ENCODE results near the gene GSN. TPM values are rescaled to one million over a fixed set of nuclear protein-coding genes. Genes with fewer than 3 reads are reported as not detected.

The GSN gene
- total RNA-seq, 1 donor from 2014 or later: 342 TPM

DNA sequence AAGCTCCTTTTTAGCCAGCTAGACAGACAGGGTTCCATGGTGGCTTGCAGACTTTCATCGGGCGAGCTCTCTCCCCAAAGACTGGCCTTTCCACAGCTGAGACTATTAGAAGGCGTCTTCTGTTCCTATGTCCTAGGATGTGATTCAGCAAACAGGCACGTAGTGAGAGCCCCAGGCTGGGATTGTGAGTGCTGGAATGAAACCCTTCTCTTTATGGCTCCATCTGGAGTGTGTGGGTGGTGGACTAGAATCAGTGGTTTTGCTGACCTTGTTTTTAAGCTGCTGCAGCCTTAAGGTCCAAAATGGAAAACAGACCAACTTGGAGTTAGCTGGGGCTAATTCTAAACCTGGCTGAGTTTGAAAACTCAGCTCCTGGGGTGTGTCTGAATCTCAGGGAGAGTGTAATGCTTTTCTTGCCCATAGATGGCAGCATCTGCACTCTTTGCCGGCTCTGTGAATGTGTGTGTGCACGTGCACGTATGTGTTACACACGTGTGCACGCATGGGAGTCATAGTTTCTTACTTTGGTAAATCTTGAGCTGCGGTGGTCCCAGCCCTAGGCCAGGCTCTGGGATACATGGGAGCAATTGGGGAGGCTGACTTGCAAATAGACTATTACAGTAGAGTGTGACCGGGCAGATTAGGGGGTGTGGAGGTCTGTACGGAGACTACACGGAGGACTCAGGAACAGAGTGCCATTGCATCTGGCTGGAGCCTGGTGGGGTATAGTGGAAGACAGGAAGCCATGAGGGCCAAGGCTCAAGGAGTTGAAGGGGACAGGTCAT, 10.7 kb downstream of the GSN start:
- Histone ChIP-seq H3K27me3 (ENCODE audit: control insufficient read depth in 3 of 3, insufficient read depth in 3 of 3, low read length in 3 of 3) (no peaks in the 10 kb centered on the region), H3K9me3 (ENCODE audit: control insufficient read depth in 3 of 3, low read length in 3 of 3) (no peaks in the 10 kb centered on the region), H3K36me3 (ENCODE audit: control insufficient read depth in 3 of 3, insufficient read depth in 3 of 3, low read length in 3 of 3) (no peaks in the 10 kb centered on the region), H3K4me3 (ENCODE audit: low read length in 3 of 3) (peak overlapping the region in 1 of 3 donors; percentile 54), H3K9ac (ENCODE audit: low read depth in 1 of 3, low read length in 3 of 3) (peak overlapping the region in 2 of 3 donors; percentile 19 to 63), H3K4me1 (ENCODE audit: control insufficient read depth in 3 of 3, insufficient read depth in 3 of 3, low read length in 3 of 3) (peaks cover 53 to 63% (median 55%) of the 10 kb centered on the region in 3 donors), H3K27ac (ENCODE audit: low read depth, low read length) (peak overlapping the region; percentile 73)

DNA sequence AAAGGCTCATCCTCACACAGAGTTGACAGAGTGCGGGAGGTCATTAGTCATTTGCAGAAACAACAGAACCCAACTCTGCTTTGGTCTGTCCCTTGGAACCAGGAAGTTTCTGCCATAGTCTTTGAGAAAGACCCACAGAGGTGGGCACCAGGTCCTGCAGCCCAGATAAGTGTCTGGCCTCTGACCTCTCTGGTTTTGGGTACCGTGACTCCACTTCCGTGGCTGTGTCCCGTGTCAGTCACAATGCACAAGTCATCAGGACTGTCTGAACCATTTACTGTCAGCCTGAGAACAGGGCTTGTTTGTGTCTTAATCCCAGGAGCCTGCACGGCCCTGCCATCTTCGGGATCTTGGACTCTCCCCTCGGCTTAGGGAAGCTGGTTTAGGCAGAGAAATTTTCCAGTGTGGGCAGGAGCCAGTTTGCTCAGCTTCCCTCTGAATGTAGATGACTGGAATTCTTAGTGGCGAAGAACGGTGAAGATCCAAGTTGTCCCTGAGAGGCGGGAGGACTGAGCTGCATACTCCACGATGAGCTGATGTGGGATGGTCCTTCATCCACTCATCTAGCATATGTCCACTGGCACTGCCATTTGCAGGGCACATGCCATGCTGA, 11.9 kb downstream of the GSN start:
- Histone ChIP-seq H3K36me3 (ENCODE audit: control insufficient read depth in 3 of 3, insufficient read depth in 3 of 3, low read length in 3 of 3) (no peaks in the 10 kb centered on the region), H3K9ac (ENCODE audit: low read depth in 1 of 3, low read length in 3 of 3) (peak overlapping the region in 1 of 3 donors; percentile 63), H3K27me3 (ENCODE audit: control insufficient read depth in 3 of 3, insufficient read depth in 3 of 3, low read length in 3 of 3) (no peaks in the 10 kb centered on the region), H3K4me3 (ENCODE audit: low read length in 3 of 3) (no peak overlapping the region), H3K4me1 (ENCODE audit: control insufficient read depth in 3 of 3, insufficient read depth in 3 of 3, low read length in 3 of 3) (peaks cover 64 to 73% (median 67%) of the 10 kb centered on the region in 3 donors), H3K27ac (ENCODE audit: low read depth, low read length) (peak overlapping the region; percentile 18), H3K9me3 (ENCODE audit: control insufficient read depth in 3 of 3, low read length in 3 of 3) (no peaks in the 10 kb centered on the region)

DNA sequence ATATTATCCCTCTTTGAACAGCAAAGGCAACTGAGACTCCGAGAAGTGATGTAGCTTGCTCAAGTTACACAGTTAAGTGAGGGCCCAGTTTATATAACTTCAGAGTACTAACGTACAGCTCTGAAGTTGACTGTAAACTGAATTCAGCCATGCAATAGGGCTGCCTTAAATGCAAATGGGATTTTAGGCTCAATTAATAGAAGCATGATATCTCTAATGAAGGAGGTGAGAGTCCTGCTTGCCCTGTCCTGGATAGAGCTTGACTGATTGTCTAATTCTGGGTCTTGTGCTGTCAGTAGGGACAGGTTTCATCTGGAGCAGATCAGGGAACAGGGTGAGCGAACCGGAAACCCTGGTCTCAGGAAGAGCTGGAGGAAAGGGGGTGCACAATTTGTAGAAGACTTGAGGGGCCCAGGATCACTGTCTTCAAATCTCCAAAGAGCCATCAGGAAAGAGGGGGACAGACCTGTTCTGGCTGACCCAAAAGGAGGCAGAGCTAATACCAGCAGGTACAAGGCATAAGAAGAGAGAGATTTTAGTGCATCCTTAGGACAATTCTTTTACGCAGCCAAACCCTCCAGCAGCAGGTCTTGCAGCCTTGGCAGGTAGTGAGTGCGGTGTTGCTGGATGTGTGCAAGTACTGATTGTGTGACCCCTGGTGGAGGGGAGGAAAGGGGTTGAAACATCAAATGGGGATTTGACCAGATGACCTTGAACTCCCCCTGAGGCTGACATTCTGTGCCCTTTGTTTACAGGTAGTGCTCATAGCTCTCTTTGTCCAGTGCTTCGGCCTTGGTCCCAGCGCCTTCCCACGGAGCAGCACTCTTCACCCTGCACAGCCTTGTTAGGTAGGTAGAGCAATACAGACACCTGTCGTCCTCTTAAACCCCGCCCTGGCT, 13.0 kb downstream of the GSN start:
- H3K9me3 ChIP-seq (ENCODE audit: control insufficient read depth in 3 of 3, low read length in 3 of 3): no peaks in the 10 kb centered on the region
- peaks cover 0 to 2% (median 0%) of the 10 kb centered on the region in 3 donors for H3K36me3 ChIP-seq (ENCODE audit: control insufficient read depth in 3 of 3, insufficient read depth in 3 of 3, low read length in 3 of 3)
- H3K9ac ChIP-seq (ENCODE audit: low read depth in 1 of 3, low read length in 3 of 3): peak overlapping the region in 2 of 3 donors; percentile 35 to 69
- peaks cover 75 to 78% (median 78%) of the 10 kb centered on the region in 3 donors for H3K4me1 ChIP-seq (ENCODE audit: control insufficient read depth in 3 of 3, insufficient read depth in 3 of 3, low read length in 3 of 3)
- no peaks in the 10 kb centered on the region for H3K27me3 ChIP-seq (ENCODE audit: control insufficient read depth in 3 of 3, insufficient read depth in 3 of 3, low read length in 3 of 3)
- peak overlapping the region; percentile 98 for H3K27ac ChIP-seq (ENCODE audit: low read depth, low read length)
- H3K4me3 ChIP-seq (ENCODE audit: low read length in 3 of 3): peak overlapping the region in 1 of 3 donors; percentile 41

DNA sequence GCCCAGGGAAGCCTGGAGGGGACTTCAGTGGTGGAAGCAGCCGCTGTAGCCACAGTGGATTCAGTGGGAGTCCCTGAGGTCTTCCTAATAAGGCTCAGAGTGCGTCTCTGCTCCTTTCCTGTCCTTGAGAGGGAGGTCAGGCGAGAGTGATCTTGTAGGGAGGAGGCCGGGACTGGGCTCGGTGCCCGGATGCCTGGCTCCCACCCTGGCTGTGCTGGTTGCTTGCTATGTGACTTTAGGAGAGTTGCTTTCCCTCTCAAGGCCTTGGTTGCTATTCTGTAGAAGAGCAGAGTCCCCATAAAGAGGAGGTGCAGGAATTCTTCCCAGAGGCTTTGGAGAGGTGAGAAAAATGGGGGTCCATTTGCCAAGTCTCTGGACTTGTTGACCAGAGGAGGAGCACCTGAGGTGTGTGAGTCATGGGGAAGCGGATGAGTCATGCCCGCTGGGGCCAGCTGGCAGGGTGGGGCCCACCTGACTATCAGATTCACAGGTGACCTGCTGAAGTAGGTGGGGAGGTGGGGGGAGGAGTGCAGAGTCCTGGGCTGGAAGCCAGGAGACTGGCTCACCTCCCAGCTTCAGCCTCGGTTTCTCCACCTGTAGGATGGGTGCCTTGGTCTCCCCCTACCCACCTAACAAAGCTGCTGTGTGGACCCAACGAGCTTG, 13.8 kb downstream of the GSN start:
- peak overlapping the region in 2 of 3 donors; percentile 35 to 69 for H3K9ac ChIP-seq (ENCODE audit: low read depth in 1 of 3, low read length in 3 of 3)
- H3K36me3 ChIP-seq (ENCODE audit: control insufficient read depth in 3 of 3, insufficient read depth in 3 of 3, low read length in 3 of 3): peaks cover 0 to 2% (median 0%) of the 10 kb centered on the region in 3 donors
- peaks cover 79 to 86% (median 85%) of the 10 kb centered on the region in 3 donors for H3K4me1 ChIP-seq (ENCODE audit: control insufficient read depth in 3 of 3, insufficient read depth in 3 of 3, low read length in 3 of 3)
- no peaks in the 10 kb centered on the region for H3K9me3 ChIP-seq (ENCODE audit: control insufficient read depth in 3 of 3, low read length in 3 of 3)
- peak overlapping the region in 1 of 3 donors; percentile 31 for H3K4me3 ChIP-seq (ENCODE audit: low read length in 3 of 3)
- peak overlapping the region; percentile 98 for H3K27ac ChIP-seq (ENCODE audit: low read depth, low read length)
- no peaks in the 10 kb centered on the region for H3K27me3 ChIP-seq (ENCODE audit: control insufficient read depth in 3 of 3, insufficient read depth in 3 of 3, low read length in 3 of 3)

DNA sequence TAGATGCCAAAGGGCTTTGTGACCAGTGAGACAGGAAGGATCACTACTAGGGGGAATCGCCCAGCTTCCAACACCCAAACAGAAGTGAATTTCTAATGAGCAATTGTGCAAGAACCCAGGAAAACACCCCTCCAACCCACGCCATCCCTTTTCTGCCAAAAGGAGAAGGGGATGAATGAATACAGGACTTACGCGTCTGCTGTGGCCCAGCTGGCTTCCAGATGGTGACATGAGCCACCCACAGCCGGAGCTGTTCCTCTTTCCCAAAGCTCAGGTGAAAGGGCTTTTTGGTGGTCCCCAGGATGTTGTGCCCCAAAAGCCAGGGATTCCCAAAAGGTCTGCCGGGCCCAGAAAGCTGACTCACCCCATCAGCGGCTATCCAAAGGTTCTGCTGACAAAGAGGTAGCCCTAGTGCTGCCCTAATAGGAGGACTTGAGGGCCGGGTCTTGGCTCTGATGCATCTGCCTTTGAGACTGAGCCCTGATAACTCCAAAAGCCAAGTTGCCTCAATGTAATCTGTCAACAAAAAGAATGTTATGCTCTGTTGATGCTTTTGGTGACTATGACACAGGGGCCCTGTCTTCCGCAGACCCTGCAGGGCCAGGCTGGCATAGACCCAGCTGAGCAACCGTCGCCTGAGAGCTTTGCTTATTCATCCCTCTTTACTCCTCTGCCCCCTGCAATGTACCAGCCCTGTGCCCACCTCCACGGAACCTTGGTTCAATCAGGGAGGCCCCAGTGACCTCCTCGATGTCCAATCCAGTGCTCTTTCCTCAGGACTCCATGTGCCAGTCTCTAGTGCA, 14.5 kb downstream of the GSN start:
- Histone ChIP-seq H3K4me3 (ENCODE audit: low read length in 3 of 3) (no peak overlapping the region), H3K36me3 (ENCODE audit: control insufficient read depth in 3 of 3, insufficient read depth in 3 of 3, low read length in 3 of 3) (peaks cover 0 to 2% (median 0%) of the 10 kb centered on the region in 3 donors), H3K27me3 (ENCODE audit: control insufficient read depth in 3 of 3, insufficient read depth in 3 of 3, low read length in 3 of 3) (no peaks in the 10 kb centered on the region), H3K27ac (ENCODE audit: low read depth, low read length) (peak overlapping the region; percentile 98), H3K4me1 (ENCODE audit: control insufficient read depth in 3 of 3, insufficient read depth in 3 of 3, low read length in 3 of 3) (peaks cover 86 to 93% (median 93%) of the 10 kb centered on the region in 3 donors), H3K9me3 (ENCODE audit: control insufficient read depth in 3 of 3, low read length in 3 of 3) (no peaks in the 10 kb centered on the region), H3K9ac (ENCODE audit: low read depth in 1 of 3, low read length in 3 of 3) (peak overlapping the region; percentile 36 to 69 (median 45))

DNA sequence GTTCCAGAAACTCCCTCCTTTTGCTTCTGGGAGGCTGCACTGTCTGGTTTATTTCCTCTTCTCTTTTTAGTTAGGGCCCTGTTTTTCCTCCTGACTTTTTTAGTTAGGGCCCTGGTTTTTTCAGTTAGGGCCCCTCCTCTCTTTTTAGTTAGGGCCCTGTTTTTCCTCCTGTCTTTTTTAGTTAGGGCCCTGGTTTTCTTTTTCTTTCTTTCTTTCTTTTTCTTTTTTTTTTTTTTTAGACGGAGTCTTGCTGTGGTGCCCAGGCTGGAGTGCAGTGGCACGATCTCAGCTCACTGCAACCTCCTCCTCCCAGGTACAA, 15.1 kb downstream of the GSN start:
- H3K27me3 ChIP-seq (ENCODE audit: control insufficient read depth in 3 of 3, insufficient read depth in 3 of 3, low read length in 3 of 3): no peaks in the 10 kb centered on the region
- H3K36me3 ChIP-seq (ENCODE audit: control insufficient read depth in 3 of 3, insufficient read depth in 3 of 3, low read length in 3 of 3): peaks cover 0 to 2% (median 0%) of the 10 kb centered on the region in 3 donors
- no peak overlapping the region for H3K4me3 ChIP-seq (ENCODE audit: low read length in 3 of 3)
- H3K4me1 ChIP-seq (ENCODE audit: control insufficient read depth in 3 of 3, insufficient read depth in 3 of 3, low read length in 3 of 3): peaks cover 92 to 96% (median 96%) of the 10 kb centered on the region in 3 donors
- H3K9me3 ChIP-seq (ENCODE audit: control insufficient read depth in 3 of 3, low read length in 3 of 3): no peaks in the 10 kb centered on the region
- peak overlapping the region; percentile 98 for H3K27ac ChIP-seq (ENCODE audit: low read depth, low read length)
- peak overlapping the region in 1 of 3 donors; percentile 69 for H3K9ac ChIP-seq (ENCODE audit: low read depth in 1 of 3, low read length in 3 of 3)

DNA sequence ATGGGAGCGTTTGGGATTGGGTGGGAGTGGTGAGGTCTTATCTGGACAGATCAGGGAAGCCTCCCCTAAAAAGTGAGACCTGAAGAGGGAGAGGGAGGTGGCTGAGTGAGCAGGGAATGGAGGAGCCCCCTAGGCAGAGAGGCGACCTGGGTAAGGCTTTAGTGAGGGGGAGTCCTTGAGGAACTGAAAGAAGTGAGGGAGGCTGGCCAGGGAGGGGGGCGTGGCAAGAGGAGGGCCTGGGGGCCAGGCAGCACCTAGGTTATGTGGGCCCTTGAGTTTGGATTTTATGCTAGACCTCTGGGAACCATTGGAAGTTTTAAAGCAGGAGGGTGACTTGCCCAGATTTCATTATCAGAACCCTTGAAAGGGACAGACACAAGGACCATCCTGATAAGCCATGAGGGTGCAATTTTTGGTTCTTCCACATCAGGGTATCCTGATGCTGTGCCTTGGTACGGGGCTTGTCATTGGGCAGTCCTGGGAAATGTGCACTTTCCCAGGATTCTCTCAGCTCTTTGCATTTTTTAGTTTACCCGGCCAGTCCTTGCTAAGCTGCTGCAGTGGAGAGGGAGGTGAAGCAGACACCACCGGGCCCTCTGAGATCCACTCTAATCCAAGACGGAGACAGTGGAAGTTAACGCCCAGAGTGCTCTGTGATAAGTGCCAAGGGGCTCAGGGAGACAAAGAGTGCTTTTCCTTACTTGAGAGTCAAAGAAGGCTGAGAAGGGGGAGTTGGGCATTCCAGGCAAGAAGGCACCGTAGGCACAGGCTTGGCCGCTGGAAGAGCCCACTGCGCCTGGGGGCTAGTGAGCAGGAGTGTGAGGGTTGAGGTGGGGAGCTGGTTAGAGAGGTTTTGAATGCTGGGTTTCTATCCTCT, 16.1 kb downstream of the GSN start:
- peaks cover 92 to 96% (median 96%) of the 10 kb centered on the region in 3 donors for H3K4me1 ChIP-seq (ENCODE audit: control insufficient read depth in 3 of 3, insufficient read depth in 3 of 3, low read length in 3 of 3)
- H3K36me3 ChIP-seq (ENCODE audit: control insufficient read depth in 3 of 3, insufficient read depth in 3 of 3, low read length in 3 of 3): peaks cover 0 to 6% (median 2%) of the 10 kb centered on the region in 3 donors
- H3K9ac ChIP-seq (ENCODE audit: low read depth in 1 of 3, low read length in 3 of 3): peak overlapping the region in 1 of 3 donors; percentile 16
- no peaks in the 10 kb centered on the region for H3K27me3 ChIP-seq (ENCODE audit: control insufficient read depth in 3 of 3, insufficient read depth in 3 of 3, low read length in 3 of 3)
- peak overlapping the region; percentile 98 for H3K27ac ChIP-seq (ENCODE audit: low read depth, low read length)
- H3K9me3 ChIP-seq (ENCODE audit: control insufficient read depth in 3 of 3, low read length in 3 of 3): no peaks in the 10 kb centered on the region
- H3K4me3 ChIP-seq (ENCODE audit: low read length in 3 of 3): no peak overlapping the region

DNA sequence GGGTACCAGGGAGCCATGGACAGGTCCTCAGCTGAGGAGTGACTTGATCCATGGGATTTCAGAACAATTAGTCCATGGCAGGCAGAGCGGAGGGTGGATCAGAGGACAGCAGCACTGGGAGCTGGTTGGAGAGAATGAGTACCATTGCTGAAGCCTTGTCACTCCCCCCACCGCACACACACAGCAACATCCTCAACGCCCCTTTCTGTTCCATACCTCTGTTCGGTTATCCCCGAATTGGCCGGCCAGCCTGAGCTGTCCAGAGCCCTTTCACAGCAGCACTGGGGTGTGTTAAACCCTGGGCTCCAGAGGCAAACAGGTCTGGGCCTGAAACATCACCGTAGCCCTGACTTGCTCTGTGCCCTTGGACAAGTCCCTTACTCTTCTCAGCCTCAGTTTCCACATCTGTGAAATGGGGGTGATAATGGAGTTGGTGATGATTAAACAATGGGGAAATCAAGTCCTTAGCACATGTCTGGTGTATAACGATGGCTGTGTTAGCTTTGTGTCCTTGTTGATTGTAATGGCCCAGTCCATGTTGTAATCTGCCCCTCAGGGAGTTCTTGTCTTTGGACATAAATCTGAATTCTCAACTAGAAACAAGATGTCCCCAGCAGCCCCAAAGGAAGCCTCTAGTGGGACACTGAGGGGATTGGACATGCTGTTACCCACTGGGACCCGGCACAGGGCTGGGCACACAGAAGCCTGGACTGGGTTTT, 16.9 kb downstream of the GSN start:
- no peaks in the 10 kb centered on the region for H3K9me3 ChIP-seq (ENCODE audit: control insufficient read depth in 3 of 3, low read length in 3 of 3)
- peak overlapping the region; percentile 98 for H3K27ac ChIP-seq (ENCODE audit: low read depth, low read length)
- no peaks in the 10 kb centered on the region for H3K27me3 ChIP-seq (ENCODE audit: control insufficient read depth in 3 of 3, insufficient read depth in 3 of 3, low read length in 3 of 3)
- H3K4me1 ChIP-seq (ENCODE audit: control insufficient read depth in 3 of 3, insufficient read depth in 3 of 3, low read length in 3 of 3): peaks cover 92 to 96% (median 96%) of the 10 kb centered on the region in 3 donors
- peaks cover 0 to 6% (median 2%) of the 10 kb centered on the region in 3 donors for H3K36me3 ChIP-seq (ENCODE audit: control insufficient read depth in 3 of 3, insufficient read depth in 3 of 3, low read length in 3 of 3)
- H3K4me3 ChIP-seq (ENCODE audit: low read length in 3 of 3): no peak overlapping the region
- peak overlapping the region in 2 of 3 donors; percentile 7 to 84 for H3K9ac ChIP-seq (ENCODE audit: low read depth in 1 of 3, low read length in 3 of 3)

Measured in skeletal muscle tissue (tissue), 4 donors.